H1 (cell line): Measurements from ENCODE around the gene SIK3. TPM values are rescaled to one million over a fixed set of nuclear protein-coding genes. Genes with fewer than 3 reads are reported as not detected.

ENCODE experiments used
- CTCF ChIA-PET: fragments of 300-600 bp; sonication (Branson Sonifier 250); formaldehyde crosslinking; loops from one replicate; lab custom pipeline; 2021; ENCODE audit not compliant: partially characterized antibody; lab: Charles Lee
- POLR2A ChIA-PET: fragments of 300-600 bp; sonication (Branson Sonifier 250); formaldehyde crosslinking; loops from one replicate; lab custom pipeline; 2021; ENCODE audit warnings: inconsistent platforms; ENCODE audit not compliant: partially characterized antibody; lab: Charles Lee
- DNase-seq, 2 experiments: peaks; one replicate each; pipeline versions ENCODE4 v3.0.0 to v3.0.0-alpha.2; 2010 to 2022; ENCODE audit warnings: low spot score in 2 of 2, low read depth in 1 of 2, mixed read lengths in 1 of 2
- FAIRE-seq: peaks from 2 replicates; lab custom pipeline; 2011; peaks lifted over from hg19 to GRCh38; lab: Jason Lieb, UNC
- H2AFZ ChIP-seq: 2 replicates; pipeline ENCODE4 v1.8.1; 2012; ENCODE audit warnings: low read length, inconsistent platforms
- H2AK5ac ChIP-seq: 2 replicates; pipeline ENCODE4 v1.6.1; 2013; ENCODE audit warnings: low read depth, low read length
- H2BK120ac ChIP-seq: replicated peaks from 2 replicates; pipeline ENCODE3; 2013; ENCODE audit warnings: low read depth, low read length, inconsistent platforms
- H2BK12ac ChIP-seq: 2 replicates; pipeline ENCODE4 v1.6.1; 2013; ENCODE audit warnings: low read depth, low read length
- H2BK15ac ChIP-seq: 2 replicates; pipeline ENCODE4 v1.6.1; 2013; ENCODE audit warnings: low read length
- H2BK20ac ChIP-seq: 2 replicates; pipeline ENCODE4 v1.6.1; 2013; ENCODE audit warnings: low read length
- H2BK5ac ChIP-seq: 2 replicates; pipeline ENCODE4 v1.6.1; 2013; ENCODE audit warnings: low read depth, low read length
- H3K14ac ChIP-seq: 2 replicates; pipeline ENCODE4 v1.6.1; 2013; ENCODE audit warnings: inconsistent platforms; ENCODE audit not compliant: insufficient read length
- H3K18ac ChIP-seq: 2 replicates; pipeline ENCODE4 v1.6.1; 2013; ENCODE audit warnings: low read length; ENCODE audit errors: extremely low read depth
- H3K23ac ChIP-seq: 2 replicates; pipeline ENCODE4 v1.6.1; 2013; ENCODE audit warnings: inconsistent platforms; ENCODE audit not compliant: insufficient read length
- H3K23me2 ChIP-seq: 2 replicates; pipeline ENCODE4 v1.6.1; 2013; ENCODE audit warnings: low read depth, low read length
- H3K27ac ChIP-seq: 2 replicates; pipeline ENCODE4 v1.6.1; 2011; ENCODE audit warnings: low read depth, low read length, inconsistent platforms
- H3K27me3 ChIP-seq, 4 experiments: replicated peaks in 1 of 4; 1 replicate in 1 of 4; 2 replicates in 3 of 4; pipeline versions ENCODE4 v1.6.1 to v1.8.1; 2011 to 2013; ENCODE audit warnings: low read length in 3 of 4, mild to moderate bottlenecking in 3 of 4, inconsistent platforms in 2 of 4, mixed read lengths in 2 of 4, moderate library complexity in 1 of 4; ENCODE audit not compliant: control insufficient read depth in 3 of 4, insufficient read depth in 3 of 4; ENCODE audit errors: extremely low read depth in 1 of 4
- H3K36me3 ChIP-seq, 4 experiments: 2 replicates each; pipeline versions ENCODE4 v1.6.1 to v1.8.1; 2011 to 2013; ENCODE audit warnings: mild to moderate bottlenecking in 4 of 4, low read length in 3 of 4, moderate library complexity in 2 of 4, control low read depth in 1 of 4, inconsistent platforms in 1 of 4; ENCODE audit not compliant: insufficient read depth in 4 of 4, control insufficient read depth in 2 of 4
- H3K4ac ChIP-seq: replicated peaks from 2 replicates; pipeline ENCODE3; 2013; ENCODE audit warnings: low read length, low read depth, mixed read lengths, inconsistent platforms; ENCODE audit not compliant: insufficient read length
- H3K4me1 ChIP-seq, 4 experiments: replicated peaks in 1 of 4; 1 replicate in 1 of 4; 2 replicates in 3 of 4; pipeline versions ENCODE4 v1.6.1 to v1.8.1; 2011 to 2013; ENCODE audit warnings: low read length in 3 of 4, inconsistent platforms in 2 of 4, mixed read lengths in 1 of 4; ENCODE audit not compliant: insufficient read depth in 4 of 4, control insufficient read depth in 3 of 4
- H3K4me2 ChIP-seq, 2 experiments: 2 replicates each; pipeline versions ENCODE4 v1.6.1 to v1.8.1; 2011 to 2013; ENCODE audit warnings: low read depth in 2 of 2, low read length in 2 of 2, control low read depth in 1 of 2, inconsistent platforms in 1 of 2, mild to moderate bottlenecking in 1 of 2; ENCODE audit not compliant: insufficient read depth in 1 of 2
- H3K4me3 ChIP-seq, 4 experiments: fragments of 200-600, 300-600 bp in 1 of 4; sonication (generic), shearing (Covaris generic), sonication (Bioruptor Twin) in 1 of 4; 2 replicates each; pipeline versions ENCODE4 v1.5.1 to v1.8.1; 2011 to 2016; ENCODE audit warnings: low read length in 4 of 4, low read depth in 3 of 4, control low read depth in 2 of 4, inconsistent platforms in 2 of 4, mild to moderate bottlenecking in 2 of 4, mixed read lengths in 1 of 4, moderate library complexity in 1 of 4; ENCODE audit not compliant: insufficient read depth in 2 of 4; ENCODE audit errors: extremely low read depth in 1 of 4
- H3K56ac ChIP-seq: replicated peaks from 2 replicates; pipeline ENCODE3; 2013; ENCODE audit warnings: low read depth, mild to moderate bottlenecking, mixed read lengths, low read length, inconsistent platforms; ENCODE audit not compliant: insufficient read length
- H3K79me1 ChIP-seq: 2 replicates; pipeline ENCODE4 v1.6.1; 2013; ENCODE audit warnings: low read depth, low read length, control low read depth
- H3K79me2 ChIP-seq, 2 experiments: 2 replicates each; pipeline versions ENCODE4 v1.6.1 to v1.8.1; 2012 to 2013; ENCODE audit warnings: low read length in 2 of 2, mild to moderate bottlenecking in 2 of 2, inconsistent platforms in 1 of 2; ENCODE audit not compliant: insufficient read depth in 2 of 2, control insufficient read depth in 1 of 2
- H3K9ac ChIP-seq, 4 experiments: replicated peaks in 1 of 4; 1 replicate in 1 of 4; 2 replicates in 3 of 4; pipeline versions ENCODE4 v1.6.1 to v1.8.1; 2011 to 2013; ENCODE audit warnings: low read depth in 3 of 4, low read length in 3 of 4, control low read depth in 2 of 4, mild to moderate bottlenecking in 2 of 4, moderate library complexity in 2 of 4, inconsistent platforms in 1 of 4; ENCODE audit errors: extremely low read depth in 1 of 4
- H3K9me3 ChIP-seq, 2 experiments: 2 replicates each; pipeline versions ENCODE4 v1.6.1 to v1.8.1; 2012 to 2013; ENCODE audit warnings: mild to moderate bottlenecking in 2 of 2, moderate library complexity in 2 of 2, control low read depth in 1 of 2, inconsistent platforms in 1 of 2, low read depth in 1 of 2, low read length in 1 of 2, mixed read lengths in 1 of 2; ENCODE audit not compliant: insufficient read depth in 2 of 2
- H4K20me1 ChIP-seq, 2 experiments: replicated peaks in 1 of 2; 2 replicates each; pipeline versions ENCODE3 to v1.8.1; 2011 to 2013; ENCODE audit warnings: inconsistent platforms in 2 of 2, low read length in 2 of 2, mild to moderate bottlenecking in 1 of 2; ENCODE audit not compliant: insufficient read depth in 2 of 2, control insufficient read depth in 1 of 2
- H4K5ac ChIP-seq: 2 replicates; pipeline ENCODE4 v1.6.1; 2013; ENCODE audit warnings: low read length, low read depth, mixed read lengths, inconsistent platforms; ENCODE audit not compliant: insufficient read length
- H4K8ac ChIP-seq: 2 replicates; pipeline ENCODE4 v1.8.0; 2013; ENCODE audit warnings: mild to moderate bottlenecking, moderate library complexity, low read length, inconsistent platforms; ENCODE audit not compliant: insufficient read depth; ENCODE audit errors: extremely low read depth
- H4K91ac ChIP-seq: replicated peaks from 2 replicates; pipeline ENCODE3; 2013; ENCODE audit warnings: low read length, mixed read lengths, inconsistent platforms; ENCODE audit not compliant: insufficient read length
- KDM4A ChIP-seq: IDR thresholded peaks from one replicate; pipeline ENCODE4 v1.7.1; 2012; ENCODE audit warnings: low read depth, mild to moderate bottlenecking, moderate library complexity, low read length, inconsistent platforms; ENCODE audit not compliant: severe bottlenecking
- PHF8 ChIP-seq: fragments of 200-600 bp; sonication (generic); conservative IDR thresholded peaks from 2 replicates; pipeline ENCODE4 v1.7.1; 2012; ENCODE audit warnings: low read depth, mild to moderate bottlenecking, inconsistent platforms, low read length, moderate library complexity
- WGBS, 2 experiments: shearing (Covaris generic) in 1 of 2; methylation state at CpG; one replicate each; pipeline versions ENCODE4 v1.1.6 to v1.1.7; 2013 to 2015; ENCODE audit warnings: low lambda C conversion rate in 2 of 2, mixed read lengths in 2 of 2, inconsistent platforms in 1 of 2, low coverage in 1 of 2, missing lambda C conversion rate in 1 of 2; ENCODE audit not compliant: insufficient replicate concordance in 2 of 2, insufficient coverage in 1 of 2, insufficient read length in 1 of 2; ENCODE audit errors: extremely low coverage in 1 of 2, missing lambda C conversion rate in 1 of 2; 5-methylcytosine and 5-hydroxymethylcytosine counted together
- polyA plus RNA-seq, 7 experiments: library from polyadenylated mRNA; depleted of rRNA in 3 of 7; stranded (reverse) in 5 of 7; unstranded in 2 of 7; fragments of >200 nt in 5 of 7; fragments of 200-250 nt in 2 of 7; gene quantifications; 1 replicate in 5 of 7; 2 replicates in 1 of 7; 4 replicates in 1 of 7; pipeline versions ENCODE4 v1.2.1 to v1.2.3, GENCODE V29; 2011 to 2013; ENCODE audit warnings: missing spikeins in 2 of 7, mixed read lengths in 2 of 7
- total RNA-seq: library from RNA; stranded (reverse); fragmentation: NEBNext Ultra II Directional; extraction: Animal tissue kit (Norgen Biotek cat#: 25700); gene quantifications from 2 replicates; pipeline ENCODE4 v1.2.1, GENCODE V29; 2021

SIK3 gene
- total and polyA plus RNA-seq, 2 of the 8 experiments (the other 6 are each of a cell fraction or from before 2014, with no cell fraction given), result 19.9 to 32.1 TPM

GRCh38 chr11:117126223-117126965, 28.2 kb upstream of the SIK3 start:
- ChIA-PET CTCF (interaction anchor here (0.5 to 5.8 kb wide), 9 partner anchors 8 to 120 kb away, joined by 3 to 27 read pairs (median 4); no protein-coding TSS in a partner anchor), POLR2A (interaction anchor here (0.7 kb wide), 1 partner anchor 12 kb away, joined by 4 read pairs; no protein-coding TSS in a partner anchor)
- H2BK12ac ChIP-seq, result no peak overlapping the region
- H2BK5ac ChIP-seq, result no peak overlapping the region
- H4K8ac ChIP-seq, result no peak overlapping the region
- no peak overlapping the region for H2AK5ac ChIP-seq
- H3K27ac ChIP-seq, result no peak overlapping the region
- no peak overlapping the region for H3K4me2 ChIP-seq
- no peaks in the 10 kb centered on the region for H3K27me3 ChIP-seq
- no peak overlapping the region for H3K18ac ChIP-seq
- H2BK15ac ChIP-seq, result no peak overlapping the region
- no peak overlapping the region for H3K4me3 ChIP-seq
- no peak overlapping the region for H2BK120ac ChIP-seq
- FAIRE-seq (no peak), DNase-seq (no peak)
- no peaks in the 10 kb centered on the region for H3K79me1 ChIP-seq
- no peak overlapping the region for H3K56ac ChIP-seq
- no peaks in the 10 kb centered on the region for H3K4me1 ChIP-seq
- no peaks in the 10 kb centered on the region for H3K79me2 ChIP-seq
- no peaks in the 10 kb centered on the region for H4K20me1 ChIP-seq
- WGBS, 2 experiments, result 88% methylated on average over 7 of the region's 7 CpGs; no CpG with 5 or more reads in 1 of the 2 experiments
- no peak overlapping the region for H4K5ac ChIP-seq
- H3K9me3 ChIP-seq, result no peaks in the 10 kb centered on the region
- H2AFZ ChIP-seq, result no peak overlapping the region
- H2BK20ac ChIP-seq, result no peak overlapping the region
- H3K14ac ChIP-seq, result no peak overlapping the region
- TF ChIP-seq PHF8 (no peak), KDM4A (no peak)
- no peak overlapping the region for H4K91ac ChIP-seq
- H3K23ac ChIP-seq, result no peak overlapping the region
- no peaks in the 10 kb centered on the region for H3K36me3 ChIP-seq
- H3K23me2 ChIP-seq, result no peaks in the 10 kb centered on the region
- H3K4ac ChIP-seq, result no peak overlapping the region
- H3K9ac ChIP-seq, result no peak overlapping the region
